HG03342 (cell line): ENCODE measurements around the gene MAX.
"Not testable (repeated sequence)": the region's sequence is repeated elsewhere in the genome, so short reads cannot be mapped to it uniquely, and the experiment has no call there.

Experiments used
- ATAC-seq: cut with Tn5 transposase; IDR thresholded peaks from one replicate; pipeline ENCODE4 v1.9.1; 2021; ENCODE audit warnings: mild to moderate bottlenecking, moderate library complexity; ENCODE audit not compliant: unreplicated experiment

The MAX gene

DNA sequence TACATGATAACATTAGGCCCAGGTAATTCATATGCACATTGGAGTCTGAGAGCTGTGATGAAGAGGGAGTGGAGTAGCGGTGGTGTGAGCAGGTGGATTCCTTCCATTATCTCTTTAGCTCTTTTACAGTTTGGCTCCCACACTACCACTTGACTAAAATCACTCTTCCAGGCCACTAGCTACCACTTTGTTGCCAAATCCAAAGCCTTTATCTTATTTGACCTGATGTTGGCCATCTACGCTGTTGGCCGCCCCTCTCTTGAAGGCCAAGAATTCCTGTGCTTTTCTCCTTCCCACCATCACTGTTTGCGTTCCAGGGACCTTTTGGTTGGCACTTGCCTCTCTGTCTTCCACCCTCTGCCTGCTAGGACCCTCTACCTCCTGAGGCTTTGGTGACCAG is 4.0 kb upstream of the MAX start:
- no peak for ATAC-seq

DNA sequence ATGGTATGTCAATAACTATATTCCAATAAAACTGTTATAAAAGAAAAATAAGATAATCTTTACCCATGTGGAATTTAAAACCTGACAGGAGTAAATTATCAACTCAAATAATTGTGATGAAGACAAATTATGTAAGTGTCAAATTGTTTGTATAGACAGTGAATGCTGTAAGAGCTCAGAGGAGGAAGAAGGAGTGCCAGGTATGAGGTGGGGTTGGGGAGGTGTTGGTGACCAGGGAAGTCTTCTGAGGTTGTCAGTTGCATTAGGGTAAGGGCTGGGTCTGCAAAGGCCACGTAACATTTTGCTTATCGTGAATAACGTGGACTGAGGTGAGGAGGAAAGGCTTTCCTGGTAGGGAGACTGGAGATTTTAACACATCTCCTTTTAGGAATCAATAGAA is 2.5 kb upstream of the MAX start:
- no peak for ATAC-seq

- ATAC-seq, result no peak
Measured at GRCh38 chr14:65103150-65103760, 938 bp upstream of the MAX start.

- ATAC-seq, result peak; percentile 30
Measured at GRCh38 chr14:65101631-65102440, 481 bp downstream of the MAX start.

GRCh38 chr14:65100922-65101541 is 1.3 kb downstream of the MAX start:
- no peak for ATAC-seq

DNA sequence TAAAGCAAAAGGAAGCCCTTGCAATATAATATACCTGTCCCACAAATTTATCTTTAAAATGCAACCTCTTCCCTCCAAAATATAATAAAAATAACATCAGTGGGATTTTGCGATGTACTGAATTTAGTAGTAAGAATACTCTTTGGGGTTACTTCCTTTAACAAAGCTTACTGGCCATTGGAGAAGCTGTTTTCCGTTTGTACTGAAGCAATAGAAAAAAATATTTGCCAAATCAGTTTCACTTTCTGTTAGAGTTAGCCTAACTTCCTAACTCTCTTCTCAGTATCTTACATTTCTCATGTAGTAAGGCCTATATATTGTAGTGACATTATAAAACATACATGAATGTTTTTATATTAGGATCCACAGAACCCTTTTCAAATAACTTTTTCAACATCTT is 3.7 kb downstream of the MAX start:
- ATAC-seq, result no peak

GRCh38 chr14:65096323-65097089 is 5.8 kb downstream of the MAX start:
- ATAC-seq, result no peak

DNA sequence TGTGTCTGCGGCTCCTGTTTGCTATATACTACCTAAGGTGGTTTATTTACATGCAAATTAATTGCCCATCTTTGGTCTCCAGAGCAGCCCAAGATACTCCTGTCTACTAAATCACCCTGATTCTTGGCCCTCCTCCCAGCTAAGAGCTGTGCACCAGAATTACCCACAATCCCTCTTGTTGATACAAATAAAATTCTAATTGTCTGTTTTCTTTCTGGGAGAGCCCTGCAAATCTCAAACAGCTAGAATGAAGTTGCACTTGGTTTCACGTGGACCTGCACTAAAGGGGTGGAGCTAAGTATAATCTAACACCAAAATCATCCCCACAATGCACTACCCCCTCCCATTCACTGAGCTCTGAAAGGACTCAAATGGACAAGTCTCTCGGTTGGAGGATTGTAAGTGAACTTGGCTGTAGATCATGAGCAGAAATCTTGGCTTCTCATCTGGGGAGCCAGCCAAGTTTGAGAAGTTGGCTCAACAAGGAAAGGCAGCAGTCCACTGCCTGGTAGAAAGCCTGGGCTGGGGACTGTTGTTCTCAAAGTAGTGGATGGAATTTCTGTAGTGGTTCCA is 6.6 kb downstream of the MAX start:
- ATAC-seq, result no peak

DNA sequence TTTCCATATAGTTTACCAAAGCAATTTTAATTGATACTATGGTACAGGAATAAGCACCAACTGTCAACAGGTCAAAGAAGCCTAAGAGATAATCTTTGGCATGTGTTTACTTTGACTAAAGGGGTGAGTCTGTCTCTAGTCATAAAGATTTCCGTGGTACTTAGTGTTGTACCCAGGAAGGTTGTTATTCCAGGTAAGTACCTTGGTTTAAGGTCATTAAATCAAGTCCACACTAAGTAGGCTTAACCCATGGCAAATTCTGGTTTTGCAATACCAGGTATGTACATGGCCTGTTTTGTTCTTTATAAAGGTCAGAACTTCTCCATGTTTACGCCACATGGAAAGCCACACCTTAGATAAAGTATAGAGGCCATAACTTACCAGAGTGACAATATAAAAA is 10.0 kb downstream of the MAX start:
- no peak for ATAC-seq

DNA sequence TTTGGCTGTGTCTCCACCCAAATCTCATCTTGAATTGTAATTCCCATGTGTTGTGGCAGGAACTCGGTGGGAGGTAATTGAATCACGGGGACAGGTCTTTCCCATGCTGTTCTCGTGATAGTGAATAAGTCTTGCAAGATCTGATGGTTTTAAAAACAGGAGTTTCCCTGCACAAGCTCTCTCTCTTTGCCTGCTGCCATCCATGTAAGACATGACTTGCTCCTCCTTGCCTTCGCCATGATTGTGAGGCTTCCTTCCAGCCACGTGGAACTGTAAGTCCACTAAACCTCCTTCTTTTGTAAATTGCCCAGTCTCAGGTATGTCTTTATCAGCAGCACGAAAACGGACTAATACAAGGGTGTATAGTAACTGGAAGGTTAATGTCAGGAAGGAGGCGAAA is 14.5 kb downstream of the MAX start:
- not testable (repeated sequence) for ATAC-seq

GRCh38 chr14:65086686-65087085 is 15.6 kb downstream of the MAX start:
- ATAC-seq, result not testable (repeated sequence)

DNA sequence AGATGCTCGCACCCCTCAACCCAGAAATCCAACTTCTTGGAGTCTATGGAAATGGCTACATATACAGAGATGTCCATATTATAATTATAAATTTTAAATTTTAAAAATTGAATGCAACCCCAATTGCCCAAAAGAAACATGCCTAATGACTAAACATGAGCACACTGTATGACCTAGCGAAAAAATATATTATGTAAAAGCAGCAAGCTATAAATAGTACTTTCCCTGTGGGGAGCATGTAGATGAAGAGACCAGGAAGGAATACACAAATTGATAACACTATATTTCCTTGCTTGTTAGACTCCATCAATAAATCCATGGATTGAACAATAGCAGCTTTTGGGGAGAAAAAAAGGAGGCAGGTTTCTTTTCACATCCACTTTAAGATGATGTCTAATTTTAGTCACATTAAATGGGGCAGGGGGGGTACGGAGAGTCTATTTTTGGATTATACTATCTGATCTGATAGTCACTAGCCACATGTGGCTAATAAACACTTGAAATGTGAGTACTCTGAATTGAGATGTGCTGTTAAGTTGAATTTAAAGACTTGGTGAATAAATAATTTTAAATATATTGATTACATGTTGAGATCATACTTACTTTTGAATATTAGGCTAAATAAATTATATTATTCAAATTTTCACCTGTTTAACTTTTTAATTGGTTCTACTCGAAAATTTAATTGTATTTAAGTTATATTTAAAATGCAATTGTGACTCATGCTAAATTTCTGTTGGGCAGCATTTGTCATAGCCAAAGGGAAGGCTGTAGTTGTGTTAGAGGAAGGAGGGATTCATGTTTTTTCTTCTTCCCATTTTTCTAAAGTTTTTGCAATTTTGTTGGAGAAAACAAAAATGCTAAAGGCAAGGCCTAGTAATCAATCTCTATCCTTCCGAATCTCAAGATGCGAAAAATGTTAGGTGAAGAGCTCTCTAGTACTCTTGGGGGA is 17.5 kb downstream of the MAX start:
- ATAC-seq, result no peak

DNA sequence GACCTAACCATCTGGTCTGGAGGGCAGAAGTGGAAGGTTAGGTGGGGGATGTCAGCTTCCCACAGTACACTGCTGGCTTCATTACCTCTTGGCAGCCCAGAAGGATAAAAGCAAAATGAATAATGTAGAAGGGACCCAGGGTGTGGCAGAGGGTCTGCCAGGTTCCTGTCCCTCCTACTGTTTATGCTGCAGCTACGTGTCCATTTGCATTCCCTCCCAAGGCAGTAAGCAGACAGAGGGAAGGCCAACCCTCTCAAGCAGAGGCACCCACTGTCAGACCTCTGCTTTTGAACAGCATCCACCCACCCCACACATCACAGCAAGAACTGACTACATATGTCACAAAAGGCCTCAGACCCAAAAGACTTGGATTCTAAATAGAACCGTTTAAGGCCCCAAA is 19.4 kb downstream of the MAX start:
- ATAC-seq, result no peak

- ATAC-seq, result no peak
Measured at GRCh38 chr14:65080960-65081747, 21.2 kb downstream of the MAX start.

GRCh38 chr14:65079768-65080167 is 22.5 kb downstream of the MAX start:
- ATAC-seq, result no peak

- ATAC-seq, result no peak
Measured at GRCh38 chr14:65079201-65079600, 23.1 kb downstream of the MAX start.

GRCh38 chr14:65077318-65077717 is 25.0 kb downstream of the MAX start:
- no peak for ATAC-seq

GRCh38 chr14:65075628-65076325 is 26.5 kb downstream of the MAX start:
- no peak for ATAC-seq
